Fibroblast of the aortic adventitia (primary cell): Measurements from ENCODE around the gene SLC2A2. TPM values are rescaled to one million over a fixed set of nuclear protein-coding genes. Genes with fewer than 3 reads are reported as not detected.

Source experiments
- DNase-seq: peaks from one replicate; pipeline ENCODE4 v3.0.0-alpha.2; 2010; ENCODE audit warnings: low read depth
- H3K4me3 ChIP-seq: 2 replicates; pipeline ENCODE4 v1.5.1; 2011; ENCODE audit warnings: low read depth, mild to moderate bottlenecking, control low read depth, low read length, moderate library complexity
- total RNA-seq: library from RNA; depleted of rRNA; stranded (reverse); fragments of >200 nt; gene quantifications from 2 replicates; pipeline ENCODE4 v1.2.3, GENCODE V29; 2012; ENCODE audit warnings: low replicate concordance
- TF ChIP-seq, protein P1 (sequence below): IDR thresholded peaks from 2 replicates; pipeline ENCODE4 v1.5.1; 2011; ENCODE audit warnings: mild to moderate bottlenecking, low read length, control low read depth, inconsistent platforms; ENCODE audit not compliant: insufficient read depth

Gene SLC2A2
- total RNA-seq, 1 donor = not detected

GRCh38 chr3:170991664-170992063 lies 34.9 kb downstream of the SLC2A2 start:
- TF ChIP-seq, protein P1, sequence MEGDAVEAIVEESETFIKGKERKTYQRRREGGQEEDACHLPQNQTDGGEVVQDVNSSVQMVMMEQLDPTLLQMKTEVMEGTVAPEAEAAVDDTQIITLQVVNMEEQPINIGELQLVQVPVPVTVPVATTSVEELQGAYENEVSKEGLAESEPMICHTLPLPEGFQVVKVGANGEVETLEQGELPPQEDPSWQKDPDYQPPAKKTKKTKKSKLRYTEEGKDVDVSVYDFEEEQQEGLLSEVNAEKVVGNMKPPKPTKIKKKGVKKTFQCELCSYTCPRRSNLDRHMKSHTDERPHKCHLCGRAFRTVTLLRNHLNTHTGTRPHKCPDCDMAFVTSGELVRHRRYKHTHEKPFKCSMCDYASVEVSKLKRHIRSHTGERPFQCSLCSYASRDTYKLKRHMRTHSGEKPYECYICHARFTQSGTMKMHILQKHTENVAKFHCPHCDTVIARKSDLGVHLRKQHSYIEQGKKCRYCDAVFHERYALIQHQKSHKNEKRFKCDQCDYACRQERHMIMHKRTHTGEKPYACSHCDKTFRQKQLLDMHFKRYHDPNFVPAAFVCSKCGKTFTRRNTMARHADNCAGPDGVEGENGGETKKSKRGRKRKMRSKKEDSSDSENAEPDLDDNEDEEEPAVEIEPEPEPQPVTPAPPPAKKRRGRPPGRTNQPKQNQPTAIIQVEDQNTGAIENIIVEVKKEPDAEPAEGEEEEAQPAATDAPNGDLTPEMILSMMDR = no peak
- no peak overlapping the region for H3K4me3 ChIP-seq
- no peak for DNase-seq

DNA sequence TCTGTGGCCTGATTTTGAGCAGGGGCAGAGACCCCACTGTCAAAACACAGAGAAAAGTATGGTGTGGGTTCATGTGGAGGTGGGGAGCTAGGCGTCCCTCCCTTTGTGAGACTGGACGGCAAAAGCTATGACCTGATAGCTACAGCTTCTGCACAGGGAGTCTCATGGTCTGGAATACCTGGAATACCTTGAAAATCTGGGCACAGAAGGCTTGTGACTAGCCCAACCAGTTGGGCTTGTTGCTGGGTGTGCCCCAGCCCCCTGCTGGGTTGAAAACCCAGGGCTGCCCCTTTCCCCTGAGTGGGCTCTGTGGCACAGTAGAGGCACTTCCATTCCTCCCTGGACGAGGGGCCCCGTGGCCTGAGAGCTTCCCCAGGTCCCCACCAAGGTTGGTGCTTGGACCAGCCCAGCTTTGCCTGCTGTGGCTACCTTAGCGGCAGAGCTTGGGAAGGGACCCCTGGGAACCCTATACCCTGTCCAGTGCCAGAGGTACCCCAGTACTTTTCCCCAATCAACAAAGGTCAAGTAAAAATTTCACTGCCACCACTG lies 37.3 kb downstream of the SLC2A2 start:
- TF ChIP-seq, protein P1 = no peak
- no peak overlapping the region for H3K4me3 ChIP-seq
- no peak for DNase-seq

GRCh38 chr3:170988378-170988777 lies 38.1 kb downstream of the SLC2A2 start:
- TF ChIP-seq, protein P1 = no peak
- no peak overlapping the region for H3K4me3 ChIP-seq
- DNase-seq = no peak

- TF ChIP-seq, protein P1 = no peak
- DNase-seq = no peak
- no peak overlapping the region for H3K4me3 ChIP-seq
These were observed 41.2 kb downstream of the SLC2A2 start for GRCh38 chr3:170985304-170985703.

DNA sequence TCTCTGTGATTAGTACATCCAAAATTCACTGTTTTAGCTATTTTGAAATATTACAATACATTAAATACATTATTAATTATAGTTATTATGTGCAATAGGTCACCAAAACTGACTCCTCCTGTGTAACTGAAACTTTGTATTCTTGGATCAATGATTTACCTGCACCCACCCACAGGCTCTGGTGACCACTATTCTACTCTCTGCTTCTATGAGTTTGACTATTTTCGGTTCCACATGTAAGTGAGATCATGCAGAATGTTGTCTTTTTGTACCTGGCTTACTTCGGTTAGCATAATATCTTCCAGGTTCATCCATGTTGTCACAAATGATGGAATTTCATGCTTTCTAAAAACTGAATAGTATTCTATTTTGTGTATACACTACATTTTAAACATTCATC lies 43.8 kb downstream of the SLC2A2 start:
- no peak overlapping the region for H3K4me3 ChIP-seq
- TF ChIP-seq, protein P1 = no peak
- no peak for DNase-seq

GRCh38 chr3:170980399-170980798 lies 46.1 kb downstream of the SLC2A2 start:
- TF ChIP-seq, protein P1 = no peak
- DNase-seq = no peak

More at GRCh38 chr3:170980399-170980798, 46.1 kb downstream of the SLC2A2 start:
- no peak overlapping the region for H3K4me3 ChIP-seq
